Mononuclear cell (primary cell): ENCODE data around the gene XPO5. TPM values are rescaled to one million over a fixed set of nuclear protein-coding genes. Genes with fewer than 3 reads are reported as not detected.
"Not testable (repeated sequence)": the region's sequence is repeated elsewhere in the genome, so short reads cannot be mapped to it uniquely, and the experiment has no call there.

ENCODE experiments used
- H3K27me3 ChIP-seq: 2 replicates; pipeline ENCODE4 v1.6.0; 2011; ENCODE audit warnings: low read length, control low read depth; ENCODE audit not compliant: insufficient read depth
- H3K4me1 ChIP-seq: 2 replicates; pipeline ENCODE4 v1.5.1; 2011; ENCODE audit warnings: mild to moderate bottlenecking, low read length, control low read depth; ENCODE audit not compliant: insufficient read depth
- H3K4me3 ChIP-seq: 2 replicates; pipeline ENCODE4 v1.5.1; 2011; ENCODE audit warnings: mild to moderate bottlenecking, low read length, moderate library complexity
- H3K9me3 ChIP-seq: 2 replicates; pipeline ENCODE4 v1.5.1; 2011; ENCODE audit warnings: low read depth, mild to moderate bottlenecking, control low read depth, low read length
- total RNA-seq: library from RNA; depleted of rRNA; stranded (reverse); fragments of >200 nt; gene quantifications from one replicate; pipeline ENCODE4 v1.2.3, GENCODE V29; 2012

The XPO5 gene
- total RNA-seq, 1 donor = 17.3 TPM

GRCh38 chr6:43608310-43608763 is 32.5 kb upstream of the XPO5 start:
- Histone ChIP-seq H3K4me3 (no peak overlapping the region), H3K9me3 (no peaks in the 10 kb centered on the region), H3K27me3 (no peaks in the 10 kb centered on the region), H3K4me1 (peaks cover 9% of the 10 kb centered on the region)

GRCh38 chr6:43606019-43606418 is 30.2 kb upstream of the XPO5 start:
- Histone ChIP-seq H3K4me1 (peaks cover 9% of the 10 kb centered on the region), H3K4me3 (no peak overlapping the region), H3K27me3 (no peaks in the 10 kb centered on the region), H3K9me3 (no peaks in the 10 kb centered on the region)

- peaks cover 9% of the 10 kb centered on the region for H3K4me1 ChIP-seq
- no peaks in the 10 kb centered on the region for H3K9me3 ChIP-seq
- H3K4me3 ChIP-seq = no peak overlapping the region
- no peaks in the 10 kb centered on the region for H3K27me3 ChIP-seq
Measured at GRCh38 chr6:43604174-43604573, 28.3 kb upstream of the XPO5 start.

GRCh38 chr6:43600595-43600994 is 24.8 kb upstream of the XPO5 start:
- Histone ChIP-seq H3K9me3 (no peaks in the 10 kb centered on the region), H3K27me3 (no peaks in the 10 kb centered on the region), H3K4me3 (no peak overlapping the region), H3K4me1 (no peaks in the 10 kb centered on the region)

- no peak overlapping the region for H3K4me3 ChIP-seq
- H3K4me1 ChIP-seq = no peaks in the 10 kb centered on the region
- H3K27me3 ChIP-seq = no peaks in the 10 kb centered on the region
- H3K9me3 ChIP-seq = no peaks in the 10 kb centered on the region
Measured at GRCh38 chr6:43593938-43594337, 18.1 kb upstream of the XPO5 start.

GRCh38 chr6:43589564-43589963 is 13.7 kb upstream of the XPO5 start:
- H3K4me1 ChIP-seq, H3K4me3 ChIP-seq, H3K9me3 ChIP-seq, H3K27me3 ChIP-seq: not testable (repeated sequence)

GRCh38 chr6:43588194-43588593 is 12.4 kb upstream of the XPO5 start:
- Histone ChIP-seq H3K9me3 (no peaks in the 10 kb centered on the region), H3K27me3 (no peaks in the 10 kb centered on the region), H3K4me3 (no peak overlapping the region), H3K4me1 (peaks cover 15% of the 10 kb centered on the region)

- peaks cover 15% of the 10 kb centered on the region for H3K4me1 ChIP-seq
- H3K27me3 ChIP-seq = no peaks in the 10 kb centered on the region
- H3K4me3 ChIP-seq = no peak overlapping the region
- no peaks in the 10 kb centered on the region for H3K9me3 ChIP-seq
Measured at GRCh38 chr6:43584892-43585570, 9.2 kb upstream of the XPO5 start.

- no peaks in the 10 kb centered on the region for H3K27me3 ChIP-seq
- H3K9me3 ChIP-seq = no peaks in the 10 kb centered on the region
- H3K4me1 ChIP-seq = peaks cover 24% of the 10 kb centered on the region
- H3K4me3 ChIP-seq = no peak overlapping the region
Measured at GRCh38 chr6:43582911-43583310, 7.1 kb upstream of the XPO5 start.

- Histone ChIP-seq H3K4me1 (peaks cover 41% of the 10 kb centered on the region), H3K4me3 (no peak overlapping the region), H3K9me3 (no peaks in the 10 kb centered on the region), H3K27me3 (no peaks in the 10 kb centered on the region)
Measured at GRCh38 chr6:43579171-43579570, 3.3 kb upstream of the XPO5 start.

- no peaks in the 10 kb centered on the region for H3K9me3 ChIP-seq
- H3K4me3 ChIP-seq = no peak overlapping the region
- no peaks in the 10 kb centered on the region for H3K27me3 ChIP-seq
- peaks cover 38% of the 10 kb centered on the region for H3K4me1 ChIP-seq
Measured at GRCh38 chr6:43578748-43579147, 2.9 kb upstream of the XPO5 start.

- Histone ChIP-seq H3K4me3 (peak overlapping the region; percentile 98), H3K9me3 (no peaks in the 10 kb centered on the region), H3K27me3 (no peaks in the 10 kb centered on the region), H3K4me1 (peaks cover 37% of the 10 kb centered on the region)
Measured at GRCh38 chr6:43575105-43575771, 600 bp downstream of the XPO5 start.

- Histone ChIP-seq H3K4me1 (peaks cover 19% of the 10 kb centered on the region), H3K4me3 (no peak overlapping the region), H3K9me3 (no peaks in the 10 kb centered on the region), H3K27me3 (no peaks in the 10 kb centered on the region)
Measured at GRCh38 chr6:43572015-43572414, 3.8 kb downstream of the XPO5 start.

- Histone ChIP-seq H3K27me3 (no peaks in the 10 kb centered on the region), H3K4me3 (no peak overlapping the region), H3K9me3 (no peaks in the 10 kb centered on the region), H3K4me1 (peaks cover 10% of the 10 kb centered on the region)
Measured at GRCh38 chr6:43570876-43571441, 4.9 kb downstream of the XPO5 start.

GRCh38 chr6:43559328-43559727 is 16.5 kb downstream of the XPO5 start:
- H3K9me3 ChIP-seq = no peaks in the 10 kb centered on the region
- H3K27me3 ChIP-seq = no peaks in the 10 kb centered on the region
- H3K4me1 ChIP-seq = no peaks in the 10 kb centered on the region
- no peak overlapping the region for H3K4me3 ChIP-seq

GRCh38 chr6:43557620-43558019 is 18.2 kb downstream of the XPO5 start:
- H3K4me1 ChIP-seq, H3K4me3 ChIP-seq, H3K27me3 ChIP-seq, H3K9me3 ChIP-seq: not testable (repeated sequence)
